A549 (cell line): ENCODE measurements around the gene RCE1.

Source experiments
- CEBPB ChIP-seq, 2 experiments: fragments of >200 bp in 1 of 2; sonication (Bioruptor Twin) in 1 of 2; formaldehyde crosslinking in 1 of 2; IDR thresholded peaks; 2 replicates each; pipeline ENCODE4 v1.6.1; 2012 to 2016
- MAFK ChIP-seq: fragments of 450-650 bp; IDR thresholded peaks from 2 replicates; pipeline ENCODE4 v1.6.1; 2014; ENCODE audit not compliant: partially characterized antibody
- PHF8 ChIP-seq: fragments of 200-600 bp; sonication (generic); IDR thresholded peaks from 2 replicates; pipeline ENCODE4 v1.6.1; 2016; ENCODE audit warnings: low read depth, mild to moderate bottlenecking, antibody characterized with exemption, moderate library complexity, borderline replicate concordance
- RFX5 ChIP-seq: fragments of 450-650 bp; IDR thresholded peaks from 2 replicates; pipeline ENCODE4 v1.7.1; 2014; ENCODE audit warnings: antibody characterized with exemption, mild to moderate bottlenecking, moderate library complexity
- TP53 ChIP-seq: fragments of 250-450 bp; sonication (Bioruptor Pico); IDR thresholded peaks from 2 replicates; pipeline ENCODE4 v1.5.0; 2021; ENCODE audit warnings: mild to moderate bottlenecking, moderate library complexity
- TF ChIP-seq, protein P1 (sequence below): fragments of >200 bp; sonication (Bioruptor Twin); formaldehyde crosslinking; IDR thresholded peaks from 3 replicates; pipeline ENCODE4 v1.5.1; 2016

DNA sequence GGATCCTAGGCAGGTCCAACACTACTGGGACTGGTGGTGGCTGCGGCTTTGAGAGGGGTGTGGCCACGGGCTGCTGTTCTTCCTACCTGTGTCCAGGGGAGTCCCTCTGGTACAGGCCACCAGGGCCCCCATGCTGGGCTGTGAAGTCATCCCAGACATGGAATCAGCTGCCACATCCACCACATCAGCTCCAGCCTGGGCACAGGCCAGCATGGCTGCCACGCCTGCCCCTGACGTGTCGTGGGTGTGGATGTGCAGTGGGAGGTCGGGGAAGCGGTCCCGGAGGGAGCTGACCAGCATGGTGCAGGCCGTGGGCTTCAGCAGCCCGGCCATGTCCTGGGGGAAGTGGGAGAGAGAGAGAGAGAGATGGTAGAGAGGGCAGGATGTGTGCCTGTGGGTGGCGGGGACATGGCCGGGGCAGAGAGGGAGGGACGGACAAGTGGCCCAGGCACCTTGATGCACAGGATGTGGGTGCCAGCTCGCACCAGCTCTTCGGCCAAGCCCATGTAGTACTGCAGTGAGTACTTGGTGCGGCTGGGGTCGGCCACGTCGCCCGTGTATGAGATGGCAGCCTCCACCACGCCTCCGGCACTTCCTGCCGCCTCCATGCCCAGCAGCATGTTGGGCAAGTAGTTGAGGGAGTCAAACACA, 7.5 kb downstream of the RCE1 start:
- no peak for TF ChIP-seq PHF8
- TF ChIP-seq, protein P1, sequence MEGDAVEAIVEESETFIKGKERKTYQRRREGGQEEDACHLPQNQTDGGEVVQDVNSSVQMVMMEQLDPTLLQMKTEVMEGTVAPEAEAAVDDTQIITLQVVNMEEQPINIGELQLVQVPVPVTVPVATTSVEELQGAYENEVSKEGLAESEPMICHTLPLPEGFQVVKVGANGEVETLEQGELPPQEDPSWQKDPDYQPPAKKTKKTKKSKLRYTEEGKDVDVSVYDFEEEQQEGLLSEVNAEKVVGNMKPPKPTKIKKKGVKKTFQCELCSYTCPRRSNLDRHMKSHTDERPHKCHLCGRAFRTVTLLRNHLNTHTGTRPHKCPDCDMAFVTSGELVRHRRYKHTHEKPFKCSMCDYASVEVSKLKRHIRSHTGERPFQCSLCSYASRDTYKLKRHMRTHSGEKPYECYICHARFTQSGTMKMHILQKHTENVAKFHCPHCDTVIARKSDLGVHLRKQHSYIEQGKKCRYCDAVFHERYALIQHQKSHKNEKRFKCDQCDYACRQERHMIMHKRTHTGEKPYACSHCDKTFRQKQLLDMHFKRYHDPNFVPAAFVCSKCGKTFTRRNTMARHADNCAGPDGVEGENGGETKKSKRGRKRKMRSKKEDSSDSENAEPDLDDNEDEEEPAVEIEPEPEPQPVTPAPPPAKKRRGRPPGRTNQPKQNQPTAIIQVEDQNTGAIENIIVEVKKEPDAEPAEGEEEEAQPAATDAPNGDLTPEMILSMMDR, result no peak
- no peak for TF ChIP-seq MAFK
- TF ChIP-seq RFX5, result no peak
- TF ChIP-seq TP53, result no peak
- TF ChIP-seq CEBPB (IDR thresholded peaks at IDR 0.05), result no peak
